Fibroblast of peridontal ligament (primary cell): ENCODE measurements around the gene OXTR.
"Not testable (repeated sequence)": the region's sequence is repeated elsewhere in the genome, so short reads cannot be mapped to it uniquely, and the experiment has no call there.

ENCODE experiments used
- DNase-seq: peaks from one replicate; pipeline ENCODE4 v3.0.0-alpha.2; 2010; ENCODE audit errors: extremely low read depth

The OXTR gene

GRCh38 chr3:8741581-8742261 lies 27.7 kb downstream of the OXTR start:
- peak; percentile 63 for DNase-seq

DNA sequence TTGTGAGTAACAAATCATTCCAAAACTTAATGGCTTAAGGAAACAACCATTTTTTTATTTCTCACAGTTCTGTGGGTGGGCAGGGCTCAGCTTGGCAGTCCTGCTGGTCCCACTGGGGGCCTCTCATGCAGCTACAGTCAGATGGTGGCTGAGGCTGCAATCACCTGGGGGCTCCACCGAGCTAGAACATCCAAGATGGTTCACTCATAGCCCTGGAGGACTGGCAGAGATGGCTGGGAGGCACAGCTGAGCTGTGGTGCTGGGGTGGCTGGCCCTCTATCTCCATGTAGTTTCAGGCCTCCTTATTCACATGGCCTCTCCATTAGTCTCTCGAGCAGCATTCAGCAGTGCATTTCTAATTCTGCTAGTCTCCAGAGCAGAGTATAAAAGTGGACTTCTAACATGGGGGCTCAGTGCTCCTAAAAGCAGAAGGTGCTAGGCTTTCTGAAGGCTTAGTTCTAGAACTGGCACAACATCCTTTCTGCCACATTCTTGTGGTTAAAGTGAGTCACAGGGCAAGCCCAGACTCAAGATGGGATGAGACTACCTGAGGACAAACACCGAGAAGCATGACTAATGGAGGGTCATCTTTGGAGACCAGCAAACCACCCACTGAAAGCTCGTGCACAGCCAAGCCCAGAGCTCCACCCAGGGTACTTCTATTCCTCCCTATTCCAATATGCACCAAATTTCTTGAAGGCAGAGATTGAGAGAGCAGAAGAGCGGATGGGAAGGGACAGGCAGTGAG lies 29.5 kb downstream of the OXTR start:
- peak; percentile 34 for DNase-seq

DNA sequence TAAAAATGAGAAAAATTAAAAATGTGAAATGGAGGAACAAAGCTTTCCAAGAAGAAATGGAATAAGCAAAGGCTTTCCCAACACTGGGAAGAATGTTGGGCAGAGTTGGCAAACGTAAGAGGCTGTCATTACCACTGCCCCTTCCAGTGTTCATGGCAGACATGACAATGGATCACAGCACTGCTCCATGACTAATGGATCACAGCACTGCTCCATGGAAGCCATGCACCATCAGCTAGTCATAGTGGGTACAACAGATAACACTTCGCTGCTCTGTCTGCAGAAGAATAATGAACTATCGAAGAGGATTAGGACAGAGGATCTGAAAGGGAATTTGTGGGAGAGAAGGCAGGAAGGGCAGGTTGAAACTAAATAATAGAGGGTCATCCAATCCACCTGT lies 30.8 kb downstream of the OXTR start:
- DNase-seq, result no peak

DNA sequence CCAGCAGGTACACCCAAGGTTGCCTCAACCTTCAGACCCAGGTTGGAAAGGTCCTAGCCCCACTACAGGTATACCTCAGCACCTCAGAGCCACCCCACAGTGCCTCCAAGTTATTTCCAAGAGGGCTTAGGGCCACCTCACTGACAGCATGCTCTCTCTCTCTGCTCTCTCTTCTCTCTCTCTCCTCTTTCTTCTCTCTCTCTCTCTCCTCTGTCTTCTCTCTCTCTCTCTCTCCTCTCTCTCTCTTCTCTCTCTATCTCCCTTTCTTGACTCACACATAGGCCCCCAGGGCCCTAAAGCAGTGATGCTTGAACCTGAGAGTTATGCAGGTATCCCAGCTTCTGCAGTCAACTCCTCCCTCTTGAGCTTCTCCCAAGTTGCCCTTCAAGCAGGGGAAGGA lies 31.6 kb downstream of the OXTR start:
- DNase-seq, result no peak

- DNase-seq, result no peak
Observed at GRCh38 chr3:8737301-8737700, 32.1 kb downstream of the OXTR start.

GRCh38 chr3:8736436-8736835 lies 33.0 kb downstream of the OXTR start:
- DNase-seq, result no peak

GRCh38 chr3:8734908-8735307 lies 34.5 kb downstream of the OXTR start:
- DNase-seq, result no peak

DNA sequence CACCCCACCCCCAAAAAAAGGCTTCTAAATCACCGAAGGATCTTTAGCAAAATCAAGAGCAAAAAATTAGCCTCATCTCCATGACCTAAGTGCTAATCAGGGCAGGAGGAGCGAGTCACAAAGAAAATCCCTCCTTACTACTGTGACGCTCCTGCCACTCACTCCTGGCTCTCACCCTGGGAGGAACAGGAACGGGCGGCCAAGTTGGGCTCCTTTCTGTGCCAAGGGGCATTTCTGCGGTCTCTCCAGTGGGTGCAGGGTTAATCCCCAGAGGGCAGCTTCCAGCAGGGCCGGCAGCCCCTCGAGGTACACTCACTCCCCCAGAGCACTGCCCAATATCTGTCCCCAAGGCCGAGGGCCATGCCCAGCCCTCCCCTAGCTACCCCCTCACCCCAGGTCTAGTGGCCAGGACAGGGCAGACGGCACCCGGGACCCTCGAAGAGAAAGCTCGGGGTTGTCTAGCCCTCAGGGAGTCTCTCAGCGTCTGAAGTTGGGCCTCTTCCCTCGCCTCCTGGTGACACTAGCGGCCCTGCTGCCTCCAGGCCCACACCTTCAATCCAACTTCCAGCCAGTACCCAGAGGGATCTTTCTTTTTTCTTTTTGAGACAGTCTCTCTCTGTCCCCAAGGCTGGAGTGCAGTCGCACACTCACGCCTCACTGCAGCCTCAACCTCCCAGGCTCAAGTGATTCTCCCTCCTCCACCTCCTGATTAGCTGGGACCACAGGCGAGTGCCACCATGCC lies 35.1 kb downstream of the OXTR start:
- no peak for DNase-seq

DNA sequence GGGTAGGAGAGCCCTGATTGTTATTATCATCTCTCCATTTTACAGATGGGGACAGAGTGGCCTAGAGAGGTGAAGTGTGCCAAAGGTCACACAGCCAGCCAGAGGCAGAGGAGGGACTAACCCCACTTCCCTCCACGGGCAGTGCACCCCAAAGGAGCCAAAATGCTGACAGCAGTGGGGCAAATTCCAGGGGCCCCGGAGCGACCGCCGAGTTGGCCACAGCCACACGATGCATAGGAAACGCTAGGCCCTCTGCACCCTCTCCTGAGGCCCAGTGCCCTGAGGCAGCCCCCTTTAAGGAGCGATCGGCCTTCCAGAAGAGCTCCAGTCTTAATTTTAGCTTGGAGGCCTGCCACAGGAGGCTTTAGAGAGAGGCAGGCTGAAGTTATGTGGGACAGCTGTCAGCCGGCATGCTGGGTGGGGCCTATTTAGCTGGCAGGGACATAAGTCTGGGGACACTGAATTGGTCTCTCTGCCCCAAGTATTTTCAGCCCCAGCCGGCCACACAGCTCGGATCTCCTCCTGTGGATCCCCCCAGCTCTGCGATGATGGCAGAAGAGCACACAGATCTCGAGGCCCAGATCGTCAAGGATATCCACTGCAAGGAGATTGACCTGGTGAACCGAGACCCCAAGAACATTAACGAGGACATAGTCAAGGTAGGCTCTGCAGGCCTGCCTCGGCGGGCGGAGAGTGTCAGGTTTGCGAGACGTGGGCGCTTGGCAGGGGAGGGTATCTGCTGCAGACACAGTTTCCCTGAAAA lies 35.9 kb downstream of the OXTR start, which contains the start of gene CAV3:
Gene CAV3 (plus strand): TSS at position 471 of the 763 bp plus-strand sequence. CDS start 75 bp downstream, at position 546.
- DNase-seq, result no peak

DNA sequence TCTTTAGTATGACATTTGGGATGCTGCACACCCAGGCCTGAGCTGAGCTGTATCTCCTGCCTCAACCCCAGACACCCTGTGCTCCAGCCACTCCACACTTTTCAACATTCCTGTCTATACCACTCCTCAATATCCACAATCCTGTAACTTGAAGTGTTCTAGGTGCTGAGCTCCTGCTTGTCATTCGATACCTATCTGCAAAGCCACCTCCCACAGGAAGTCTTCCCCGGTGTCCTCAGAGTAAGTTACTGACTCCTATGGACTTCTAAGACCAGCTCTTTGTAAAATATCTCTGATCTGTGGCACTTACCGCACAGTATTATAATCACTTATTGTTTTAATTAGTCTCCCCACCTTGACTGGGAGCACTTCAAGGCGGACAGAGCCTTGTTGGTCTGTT lies 37.0 kb downstream of the OXTR start:
- DNase-seq, result no peak

DNA sequence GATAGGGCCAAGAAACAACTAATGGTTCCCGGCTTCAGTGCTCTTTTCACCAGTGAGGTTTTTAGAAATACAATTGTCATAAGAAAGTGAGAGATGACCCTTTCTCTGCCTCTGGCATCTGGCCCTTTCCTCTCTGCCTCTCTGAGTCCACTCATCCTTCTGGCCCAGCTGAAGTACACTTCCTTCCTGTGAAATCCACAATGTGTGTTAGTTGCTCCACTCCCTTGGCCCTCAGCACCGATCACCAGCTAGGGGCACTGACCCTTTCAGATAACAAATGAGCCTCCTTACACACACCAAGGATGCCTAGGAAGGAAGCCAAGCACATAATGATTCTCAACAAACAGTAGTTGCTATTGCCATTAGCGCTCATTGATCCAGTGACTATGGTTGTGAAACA lies 38.8 kb downstream of the OXTR start:
- DNase-seq, result no peak

DNA sequence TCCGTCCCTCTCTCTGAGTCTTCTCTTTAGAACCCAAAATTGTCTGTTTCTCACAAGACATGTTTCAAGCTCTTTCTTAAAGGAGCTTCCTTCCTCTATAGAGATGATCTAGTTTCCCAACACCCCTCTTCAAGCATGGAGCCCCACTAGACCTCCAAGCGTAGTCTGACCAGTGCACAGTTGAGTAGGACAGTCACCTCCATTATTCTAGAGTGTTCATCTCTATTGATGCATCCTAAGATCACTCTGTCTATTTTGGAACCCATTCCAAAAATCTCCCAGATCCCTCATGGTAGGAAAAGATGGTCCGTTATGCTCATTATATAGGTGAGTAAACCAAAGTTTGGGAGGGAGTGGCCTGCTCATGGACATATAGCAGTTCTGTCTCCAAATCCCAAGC lies 39.9 kb downstream of the OXTR start:
- no peak for DNase-seq

DNA sequence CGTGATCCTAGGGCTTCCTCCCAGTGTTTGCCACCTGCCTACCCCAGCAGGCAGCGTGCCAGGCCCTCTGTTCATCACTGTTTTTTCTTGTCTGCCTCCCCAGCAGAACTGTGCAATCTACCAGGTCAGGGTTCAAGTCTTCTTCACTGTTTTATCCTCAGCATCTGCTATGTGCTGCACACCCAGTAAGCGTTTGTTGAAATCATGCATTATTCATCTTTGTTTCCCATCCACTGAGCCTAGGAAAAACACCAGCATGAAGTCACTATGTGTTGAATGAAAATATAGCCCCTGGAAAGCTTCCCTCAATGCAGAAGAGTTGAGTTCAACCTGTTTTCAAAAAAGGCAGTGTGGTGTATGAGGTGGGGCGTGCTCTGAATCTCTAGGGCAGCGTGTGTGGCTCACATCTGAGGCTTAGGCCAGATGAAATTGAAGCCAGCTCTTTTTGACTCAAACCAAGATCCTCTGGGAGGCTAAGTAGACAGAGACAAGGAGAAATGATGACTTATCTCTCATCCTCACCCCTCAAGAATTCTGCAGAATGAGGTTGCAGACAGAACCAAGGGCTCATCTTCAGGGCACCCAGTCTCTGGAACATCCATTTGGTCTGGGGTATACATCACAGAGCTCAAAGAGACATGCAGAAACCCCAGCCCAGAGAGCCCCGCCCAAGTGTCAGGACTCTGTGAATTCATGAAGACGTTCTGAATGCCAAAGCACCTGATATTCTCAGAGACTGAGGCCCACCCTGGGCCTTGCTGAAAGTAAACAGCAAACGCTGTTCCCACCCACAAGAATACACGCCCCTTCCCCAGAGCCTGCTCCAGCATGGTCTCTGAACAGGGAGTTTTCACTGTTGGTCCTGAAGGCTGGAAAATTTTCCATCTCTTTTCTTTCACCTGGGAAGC lies 41.6 kb downstream of the OXTR start:
- no peak for DNase-seq

- no peak for DNase-seq
Observed at GRCh38 chr3:8724108-8724752, 45.2 kb downstream of the OXTR start.

DNA sequence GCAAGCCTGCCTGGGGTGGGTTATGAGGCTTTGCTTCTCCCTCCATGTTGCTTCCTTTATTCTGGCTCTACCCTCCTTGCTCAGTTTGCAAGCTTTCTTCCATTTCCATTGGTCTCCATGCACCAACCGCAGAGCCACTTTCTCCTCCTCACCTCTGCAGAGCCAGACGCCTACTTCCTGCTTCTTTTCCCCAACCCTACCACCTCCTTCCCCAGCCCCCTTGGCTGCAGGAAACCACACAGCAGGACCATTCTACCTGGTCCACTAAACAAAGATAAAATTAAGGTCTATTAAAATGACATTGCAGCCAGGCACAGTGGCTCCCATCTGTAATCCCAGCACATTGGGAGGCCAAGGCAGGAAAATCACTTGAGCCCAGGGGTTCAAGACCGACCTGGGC lies 45.8 kb downstream of the OXTR start:
- DNase-seq, result no peak

- DNase-seq, result no peak
Observed at GRCh38 chr3:8722808-8723207, 46.6 kb downstream of the OXTR start.

- DNase-seq, result not testable (repeated sequence)
Observed at GRCh38 chr3:8715757-8716156, 53.7 kb downstream of the OXTR start.

GRCh38 chr3:8713901-8714759 lies 55.3 kb downstream of the OXTR start:
- DNase-seq, result no peak

- no peak for DNase-seq
Observed at GRCh38 chr3:8712908-8713255, 56.5 kb downstream of the OXTR start.
